Measurements from ENCODE around the gene GRAMD4.

Gene GRAMD4

DNA sequence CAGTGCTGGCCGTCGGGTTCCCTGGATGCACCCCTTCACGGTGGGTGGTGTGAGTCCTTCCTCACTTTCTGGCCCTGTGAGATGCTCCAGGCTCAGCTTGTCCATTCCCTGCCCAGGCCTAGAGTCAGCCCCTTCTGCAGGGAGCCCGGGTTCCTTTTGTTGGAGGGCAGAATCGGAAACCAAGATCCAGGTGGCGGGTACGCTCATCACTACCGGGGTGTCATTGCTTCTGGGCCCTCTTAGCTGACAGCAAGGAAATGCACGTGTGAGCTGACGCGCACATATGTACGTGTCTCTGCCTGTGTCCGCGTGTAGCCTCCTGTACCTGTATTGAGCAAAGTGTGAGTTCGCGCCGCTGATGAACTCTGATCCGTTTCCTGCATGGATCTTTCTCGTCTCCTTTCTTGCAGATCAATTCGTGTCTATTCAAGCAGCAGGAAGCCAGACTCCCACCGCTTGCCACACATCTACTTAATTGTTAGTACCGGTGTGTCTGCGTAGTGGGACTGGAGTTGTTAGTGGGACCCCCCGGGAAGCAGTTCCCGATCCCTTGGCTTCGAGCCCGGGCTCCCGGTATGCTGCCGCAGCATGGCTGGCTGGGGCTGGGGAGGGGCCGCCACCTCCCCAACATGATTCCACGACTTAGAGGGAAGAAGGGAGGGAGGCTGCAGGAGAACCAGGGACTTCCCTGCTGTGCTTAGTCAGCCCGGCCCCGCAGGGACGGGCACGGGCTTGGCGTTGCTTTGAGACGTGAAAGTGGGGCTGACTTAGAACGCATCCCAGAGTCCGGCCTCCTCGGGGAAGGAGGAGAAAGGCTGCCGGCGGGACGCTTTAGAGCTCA, 35.9 kb upstream of the GRAMD4 start:
- DNase-seq (ENCODE audit: low read depth), result no peak
- TF ChIP-seq, protein P1, sequence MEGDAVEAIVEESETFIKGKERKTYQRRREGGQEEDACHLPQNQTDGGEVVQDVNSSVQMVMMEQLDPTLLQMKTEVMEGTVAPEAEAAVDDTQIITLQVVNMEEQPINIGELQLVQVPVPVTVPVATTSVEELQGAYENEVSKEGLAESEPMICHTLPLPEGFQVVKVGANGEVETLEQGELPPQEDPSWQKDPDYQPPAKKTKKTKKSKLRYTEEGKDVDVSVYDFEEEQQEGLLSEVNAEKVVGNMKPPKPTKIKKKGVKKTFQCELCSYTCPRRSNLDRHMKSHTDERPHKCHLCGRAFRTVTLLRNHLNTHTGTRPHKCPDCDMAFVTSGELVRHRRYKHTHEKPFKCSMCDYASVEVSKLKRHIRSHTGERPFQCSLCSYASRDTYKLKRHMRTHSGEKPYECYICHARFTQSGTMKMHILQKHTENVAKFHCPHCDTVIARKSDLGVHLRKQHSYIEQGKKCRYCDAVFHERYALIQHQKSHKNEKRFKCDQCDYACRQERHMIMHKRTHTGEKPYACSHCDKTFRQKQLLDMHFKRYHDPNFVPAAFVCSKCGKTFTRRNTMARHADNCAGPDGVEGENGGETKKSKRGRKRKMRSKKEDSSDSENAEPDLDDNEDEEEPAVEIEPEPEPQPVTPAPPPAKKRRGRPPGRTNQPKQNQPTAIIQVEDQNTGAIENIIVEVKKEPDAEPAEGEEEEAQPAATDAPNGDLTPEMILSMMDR (IDR thresholded peaks at IDR 0.05; ENCODE audit: low read length, missing control alignments), result no peak
- no peak overlapping the region for H3K4me3 ChIP-seq (replicated peaks; ENCODE audit: low read depth, low read length)

DNA sequence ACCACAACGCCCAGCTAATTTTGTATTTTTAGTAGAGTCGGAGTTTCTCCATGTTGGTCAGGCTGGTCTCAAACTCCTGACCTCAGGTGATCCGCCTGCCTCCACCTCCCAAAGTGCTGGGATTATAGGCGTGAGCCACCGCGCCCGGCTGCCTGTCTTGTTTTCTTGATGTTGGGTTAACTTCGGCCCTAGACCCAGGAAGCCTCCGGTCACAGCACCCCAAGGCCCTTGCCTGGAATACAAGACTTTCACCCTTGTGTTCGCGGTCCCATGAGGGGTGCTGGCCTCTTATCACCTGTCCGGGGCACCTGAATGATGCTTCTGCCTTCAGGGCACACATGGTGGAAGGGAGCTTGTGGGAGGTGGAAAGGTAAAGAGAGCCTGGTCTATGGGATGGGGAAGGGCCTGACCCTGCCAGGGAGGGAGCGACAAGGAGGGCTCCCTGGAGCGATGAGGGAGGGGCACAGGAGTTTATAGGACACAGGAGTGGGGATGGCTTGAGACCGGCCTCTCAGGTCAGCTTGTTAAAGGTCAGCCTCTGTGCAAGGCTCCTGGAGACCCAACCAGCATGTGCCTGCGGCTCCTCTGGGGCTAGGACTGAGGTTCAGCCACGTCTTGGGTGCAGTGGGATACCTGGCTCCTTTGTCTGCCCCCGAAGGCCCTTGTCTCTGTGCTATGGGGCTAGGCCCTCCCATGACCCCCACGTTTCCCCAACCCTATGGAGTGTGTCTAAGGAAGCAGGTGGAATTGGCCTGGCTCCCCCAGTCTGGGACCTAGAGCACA, 34.7 kb upstream of the GRAMD4 start:
- no peak for DNase-seq (ENCODE audit: low read depth)
- TF ChIP-seq, protein P1 (IDR thresholded peaks at IDR 0.05; ENCODE audit: low read length, missing control alignments), result no peak

DNA sequence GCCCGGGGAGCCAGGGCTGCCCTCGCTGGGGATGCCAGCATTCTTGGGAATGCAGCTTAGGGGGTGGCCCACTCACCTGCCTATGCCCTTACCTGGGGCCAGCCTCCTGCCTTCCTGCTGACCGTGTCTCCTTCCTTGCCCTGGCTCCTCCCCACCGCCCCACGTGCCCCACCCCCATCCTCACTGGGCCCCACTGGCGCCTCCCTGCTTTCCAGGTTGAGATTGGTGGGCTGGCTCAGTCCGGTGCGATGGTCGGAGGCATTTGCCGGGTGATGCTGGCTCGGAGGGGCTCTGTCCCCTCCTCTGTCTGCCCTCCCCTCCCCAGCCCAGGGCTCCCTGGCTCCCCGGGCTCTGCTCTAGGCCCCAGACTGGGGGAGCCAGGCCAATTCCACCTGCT, 34.1 kb upstream of the GRAMD4 start:
- H3K4me3 ChIP-seq (replicated peaks; ENCODE audit: low read depth, low read length), result no peak overlapping the region
- DNase-seq (ENCODE audit: low read depth), result no peak
- TF ChIP-seq, protein P1 (IDR thresholded peaks at IDR 0.05; ENCODE audit: low read length, missing control alignments), result no peak

More for the DNA sequence above, 34.7 kb upstream of the GRAMD4 start:
- no peak overlapping the region for H3K4me3 ChIP-seq (replicated peaks; ENCODE audit: low read depth, low read length)

DNA sequence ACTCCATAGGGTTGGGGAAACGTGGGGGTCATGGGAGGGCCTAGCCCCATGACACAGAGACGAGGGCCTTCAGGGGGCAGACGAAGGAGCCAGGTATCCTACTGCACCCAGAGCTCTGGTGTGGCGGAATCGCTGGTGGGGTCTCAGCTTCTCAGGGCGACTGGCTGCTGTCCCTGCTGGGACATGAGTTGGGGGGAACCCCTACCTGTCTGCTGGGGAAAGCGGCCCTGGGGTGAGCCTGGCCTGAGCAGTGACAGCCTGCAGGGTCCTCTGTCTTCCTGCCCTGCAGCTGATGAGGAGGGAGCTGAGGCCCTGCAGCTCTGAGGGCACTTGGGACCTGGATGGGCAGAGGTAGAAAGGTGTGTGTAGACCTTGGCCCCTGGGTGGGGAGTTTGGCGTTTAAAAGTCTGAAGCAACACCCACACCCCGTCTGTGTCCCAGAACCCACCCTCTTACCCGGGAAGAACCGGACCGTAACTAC, 33.6 kb upstream of the GRAMD4 start:
- DNase-seq (ENCODE audit: low read depth), result no peak
- TF ChIP-seq, protein P1 (IDR thresholded peaks at IDR 0.05; ENCODE audit: low read length, missing control alignments), result no peak
- no peak overlapping the region for H3K4me3 ChIP-seq (replicated peaks; ENCODE audit: low read depth, low read length)

DNA sequence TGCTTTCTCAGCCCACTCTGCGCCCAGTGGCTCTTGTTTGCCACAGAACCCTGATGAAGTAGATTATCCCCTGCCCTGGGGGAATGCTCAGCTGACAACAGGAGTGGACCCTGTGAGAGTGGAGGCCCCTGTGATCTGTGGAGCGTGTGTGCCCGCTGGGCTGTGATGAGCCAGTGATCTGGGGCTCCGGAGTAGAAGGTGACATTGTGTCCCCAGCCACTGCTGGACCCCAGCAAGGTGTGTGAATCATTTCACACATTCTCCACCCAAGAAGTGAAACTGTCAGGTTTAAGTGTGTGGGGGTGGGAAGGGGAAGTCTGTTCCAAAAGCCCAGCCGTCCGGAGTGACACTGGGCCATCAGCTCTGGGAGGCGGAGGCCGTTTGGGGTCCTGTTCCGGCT, 33.1 kb upstream of the GRAMD4 start:
- no peak overlapping the region for H3K4me3 ChIP-seq (replicated peaks; ENCODE audit: low read depth, low read length)
- TF ChIP-seq, protein P1 (IDR thresholded peaks at IDR 0.05; ENCODE audit: low read length, missing control alignments), result no peak
- DNase-seq (ENCODE audit: low read depth), result no peak

DNA sequence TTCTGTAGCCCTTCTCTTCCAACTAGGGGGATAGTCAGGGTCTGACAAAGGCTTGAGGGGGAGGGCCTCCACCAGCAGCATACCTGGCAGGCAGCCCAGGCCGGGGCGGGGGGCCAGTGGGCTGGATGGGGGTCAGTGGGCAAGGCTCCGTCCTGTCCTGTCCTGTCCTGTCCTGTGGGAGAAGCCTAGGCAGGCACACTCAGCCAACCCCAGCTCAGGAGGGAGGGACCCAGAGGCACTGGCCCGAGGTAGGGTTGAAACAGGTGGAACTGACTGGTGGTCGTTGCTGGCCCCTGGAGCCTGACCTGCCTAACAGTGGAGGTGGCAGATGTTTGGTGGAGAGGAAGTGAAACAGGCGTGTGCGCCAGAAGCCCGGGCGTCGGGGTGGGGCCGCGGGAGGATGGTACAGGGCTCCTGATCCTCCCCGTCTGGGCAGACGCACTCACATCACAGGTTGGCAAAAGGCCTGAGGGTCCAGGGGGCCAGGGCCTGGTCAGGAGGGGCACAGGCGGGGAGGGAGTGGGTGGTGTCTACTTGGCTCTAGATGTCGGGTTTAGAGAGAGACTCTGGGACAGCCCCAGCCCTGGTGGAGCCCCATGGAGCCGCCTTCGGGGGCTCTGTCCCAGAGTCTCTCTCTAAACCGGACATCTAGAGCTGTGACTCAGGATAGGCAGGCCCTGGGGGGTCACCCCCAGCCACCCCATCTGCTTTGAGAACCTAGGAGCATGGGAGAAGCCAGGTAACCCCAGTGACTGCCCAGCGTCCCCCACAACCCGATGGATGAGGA, 32.5 kb upstream of the GRAMD4 start:
- H3K4me3 ChIP-seq (replicated peaks; ENCODE audit: low read depth, low read length), result no peak overlapping the region
- no peak for DNase-seq (ENCODE audit: low read depth)
- TF ChIP-seq, protein P1 (IDR thresholded peaks at IDR 0.05; ENCODE audit: low read length, missing control alignments), result no peak
